ENCODE results near the gene OR10P1.

Gene OR10P1

GRCh38 chr12:55652352-55652751, 15.7 kb downstream of the OR10P1 start:
- DNase-seq = no peak

DNA sequence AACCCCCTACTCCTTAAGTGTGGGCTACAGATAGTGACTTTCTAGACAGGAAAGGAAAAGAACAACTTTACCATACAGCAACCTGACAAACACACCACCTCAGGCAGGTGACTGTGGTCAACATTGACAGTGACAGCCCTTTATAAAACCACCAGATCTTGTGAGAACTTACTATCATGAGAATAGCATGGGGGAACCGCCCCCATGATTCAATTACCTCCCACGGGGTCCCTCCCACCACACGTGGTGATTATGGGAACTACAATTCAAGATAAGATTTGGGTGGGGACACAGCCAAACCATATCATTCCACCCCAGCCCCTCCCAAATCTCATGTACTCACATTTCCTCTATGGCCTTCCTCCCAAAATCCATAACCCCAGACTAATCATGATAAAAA, 16.3 kb downstream of the OR10P1 start:
- no peak for DNase-seq

GRCh38 chr12:55654511-55655214, 18.0 kb downstream of the OR10P1 start:
- no peak for DNase-seq

- DNase-seq = no peak
Measured at GRCh38 chr12:55657212-55657611, 20.5 kb downstream of the OR10P1 start.

GRCh38 chr12:55658212-55658611, 21.5 kb downstream of the OR10P1 start:
- DNase-seq = no peak

- DNase-seq = no peak
Measured at GRCh38 chr12:55658635-55659391, 22.1 kb downstream of the OR10P1 start.

GRCh38 chr12:55659486-55660385, 23.0 kb downstream of the OR10P1 start:
- DNase-seq = no peak

- no peak for DNase-seq
Measured at GRCh38 chr12:55663391-55663790, 26.7 kb downstream of the OR10P1 start.

DNA sequence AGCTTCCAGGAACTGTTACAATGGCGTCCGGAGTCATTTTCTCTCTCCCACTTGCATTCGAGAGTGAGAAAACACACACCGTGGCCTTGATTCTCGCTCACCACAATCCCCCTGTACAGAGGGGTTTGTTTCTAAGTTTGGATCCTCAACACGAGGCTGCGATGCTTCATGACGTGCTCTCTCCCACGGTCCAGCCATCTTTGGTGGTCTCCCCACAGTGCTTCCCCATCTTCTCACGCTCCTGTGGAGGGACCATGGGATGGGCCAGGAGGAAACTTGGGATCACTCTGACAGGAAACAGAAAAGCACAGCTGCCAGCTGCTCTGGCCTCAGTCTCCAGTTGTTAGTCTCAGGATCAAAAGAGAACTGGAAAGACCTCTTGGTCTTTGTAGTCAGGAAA, 28.1 kb downstream of the OR10P1 start:
- no peak for DNase-seq

DNA sequence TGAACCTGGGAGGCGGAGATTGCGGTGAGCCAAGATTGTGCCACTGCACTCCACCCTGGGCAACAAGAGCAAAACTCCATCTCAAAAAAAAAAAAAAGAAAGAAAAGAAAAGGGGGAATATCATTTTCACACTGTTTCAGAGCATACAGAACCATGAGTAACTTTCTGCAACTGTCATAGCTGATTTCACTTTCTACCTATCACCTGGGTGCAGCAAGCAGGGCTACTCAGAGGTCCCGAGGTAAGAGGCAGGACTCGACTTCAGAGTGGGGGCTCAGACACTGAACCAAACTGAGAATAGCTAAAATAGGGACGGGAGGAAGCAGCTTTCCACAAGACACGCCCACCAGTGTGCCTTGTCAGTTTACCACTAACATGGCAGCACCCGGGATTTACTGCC, 29.8 kb downstream of the OR10P1 start:
- DNase-seq = no peak

DNA sequence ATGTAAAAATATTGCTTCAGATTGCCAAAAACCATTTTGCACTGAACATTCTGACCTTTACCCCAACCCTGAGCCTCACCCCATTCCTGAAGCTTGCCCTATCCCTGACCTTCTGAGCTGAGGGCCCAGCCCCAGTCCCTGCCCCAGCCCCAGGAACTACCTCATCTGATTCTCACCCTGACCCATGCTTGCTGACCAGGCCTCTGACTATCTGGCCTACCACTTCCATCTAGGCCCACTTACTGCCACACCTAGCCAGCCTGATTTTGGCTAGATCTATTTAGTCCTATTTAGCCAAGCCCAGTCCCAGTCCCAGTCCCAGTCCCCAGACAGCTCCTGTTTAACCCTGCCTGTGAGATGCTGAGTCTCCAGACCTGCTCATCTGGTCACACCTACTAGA, 33.6 kb downstream of the OR10P1 start:
- DNase-seq = no peak

GRCh38 chr12:55671746-55672145, 35.1 kb downstream of the OR10P1 start:
- DNase-seq = no peak

DNA sequence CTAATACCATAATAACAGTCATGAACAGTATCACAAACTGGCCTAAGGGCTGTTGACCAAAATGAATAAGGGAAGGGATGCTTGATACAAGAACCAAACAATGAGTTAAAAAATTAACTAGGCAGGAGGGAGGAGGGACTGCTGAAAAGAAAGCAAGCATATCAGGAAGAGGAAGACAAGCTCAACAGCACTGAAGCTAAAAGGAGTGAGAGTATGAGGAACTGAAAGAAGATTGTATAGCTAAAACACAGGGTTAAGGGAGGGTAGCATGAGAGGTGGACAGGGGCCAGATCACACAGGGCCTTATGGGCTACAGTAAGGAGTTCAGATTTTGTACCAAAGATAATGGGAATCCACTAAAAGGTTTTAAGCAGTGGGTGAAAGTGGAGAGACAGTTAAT, 36.9 kb downstream of the OR10P1 start:
- DNase-seq = no peak

DNA sequence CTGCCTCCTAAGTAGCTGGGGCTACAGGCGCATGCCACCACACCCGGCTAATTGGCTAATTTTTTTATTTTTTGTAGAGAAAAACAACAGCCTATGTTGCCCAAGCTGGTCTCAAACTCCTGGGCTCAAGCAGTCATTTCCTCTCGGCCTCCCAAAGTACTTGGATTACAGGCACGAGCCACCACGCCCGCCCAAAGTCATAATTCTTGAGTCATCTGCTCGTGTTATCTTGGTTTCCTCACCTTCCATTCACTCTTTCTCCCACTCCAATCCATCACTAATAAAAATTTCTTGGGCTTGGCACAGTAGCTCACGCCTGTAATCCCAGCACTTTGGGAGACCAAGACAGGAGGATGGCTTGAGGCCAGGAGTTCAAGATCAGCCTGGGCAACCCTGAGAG, 39.0 kb downstream of the OR10P1 start:
- no peak for DNase-seq

GRCh38 chr12:55676707-55677106, 40.0 kb downstream of the OR10P1 start:
- no peak for DNase-seq

- no peak for DNase-seq
Measured at GRCh38 chr12:55679691-55680090, 43.0 kb downstream of the OR10P1 start.

GRCh38 chr12:55681142-55682077, 44.7 kb downstream of the OR10P1 start:
- peak; percentile 37 for DNase-seq

- no peak for DNase-seq
Measured at GRCh38 chr12:55682087-55682796, 45.5 kb downstream of the OR10P1 start.

GRCh38 chr12:55683676-55684075, 47.0 kb downstream of the OR10P1 start:
- no peak for DNase-seq

DNA sequence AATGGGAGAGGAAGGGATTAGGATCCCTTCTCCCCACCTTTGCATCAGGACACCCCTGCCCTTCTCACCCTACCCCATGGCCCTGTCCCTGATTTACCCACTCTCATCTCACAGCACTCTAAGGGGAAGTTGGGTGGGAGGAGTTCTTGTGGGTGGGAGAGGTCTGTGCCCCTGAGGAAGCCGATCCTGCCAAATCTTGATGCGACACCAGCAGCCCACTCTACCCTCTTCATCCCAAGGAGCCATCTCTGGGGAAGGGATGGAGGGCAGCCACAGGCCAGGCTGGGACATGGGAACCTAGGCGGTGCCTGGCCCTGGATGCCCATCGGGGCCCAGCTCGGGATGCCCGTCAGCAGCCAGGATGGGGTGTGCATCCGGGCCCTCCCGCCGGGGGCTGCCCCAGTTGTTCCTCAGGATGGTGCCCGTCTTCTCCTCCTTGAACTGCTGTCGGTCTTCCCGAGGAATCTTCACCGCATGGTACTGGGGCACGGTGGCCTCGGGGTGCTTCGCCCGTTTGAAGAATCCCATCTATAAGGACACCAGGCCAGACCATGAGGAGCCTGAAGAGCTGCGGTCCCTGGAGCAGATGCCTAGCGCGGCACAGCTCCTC, 48.2 kb downstream of the OR10P1 start:
- no peak for DNase-seq

DNA sequence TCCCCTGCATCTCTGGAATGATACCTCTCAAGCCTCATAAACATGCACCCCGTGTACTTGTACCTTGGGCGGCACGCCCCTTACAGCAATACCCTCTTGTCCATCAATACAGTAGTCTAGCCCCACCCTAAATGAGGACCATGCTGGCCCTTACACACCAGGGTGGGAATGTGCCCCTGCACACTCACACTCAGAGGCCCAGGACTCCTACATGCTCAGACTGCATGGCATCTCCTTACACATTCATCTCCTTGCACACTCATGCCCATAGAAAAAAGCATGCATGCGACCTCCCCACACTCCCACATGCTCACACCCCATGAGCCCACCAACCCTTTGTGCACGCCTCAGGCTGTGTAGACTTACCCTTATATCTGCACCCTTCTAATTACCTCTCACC, 49.0 kb downstream of the OR10P1 start:
- DNase-seq = no peak

All from NCI-H510A (cell line).